ENCODE data around the gene HUS1B. TPM values are rescaled to one million over a fixed set of nuclear protein-coding genes. Genes with fewer than 3 reads are reported as not detected.
"Not testable (repeated sequence)": the region's sequence is repeated elsewhere in the genome, so short reads cannot be mapped to it uniquely, and the experiment has no call there.

Gene HUS1B
- total and polyA plus RNA-seq, 4 donors, result 0.31 to 3.0 (median 0.78) TPM

- H3K27me3 ChIP-seq (ENCODE audit: control insufficient read depth in 3 of 3, insufficient read depth in 3 of 3, low read length in 2 of 3), result no peaks in the 10 kb centered on the region
- ATAC-seq (ENCODE audit: insufficient read depth, low FRiP score) (no peak), DNase-seq (no peak)
- H3K4me3 ChIP-seq, result no peak overlapping the region
- no peak overlapping the region for H3K9ac ChIP-seq (ENCODE audit: insufficient read depth in 1 of 2, low read length in 2 of 2)
- H3K36me3 ChIP-seq (ENCODE audit: control insufficient read depth in 4 of 4, insufficient read depth in 4 of 4, low read length in 4 of 4), result peaks cover 0 to 3% (median 0%) of the 10 kb centered on the region in 4 donors
- H3K27ac ChIP-seq (ENCODE audit: low read depth in 1 of 2, low read length in 1 of 2), result no peak overlapping the region
- H3K4me1 ChIP-seq (ENCODE audit: control insufficient read depth in 5 of 5, insufficient read depth in 5 of 5, low read length in 5 of 5), result peaks cover 0 to 29% (median 4%) of the 10 kb centered on the region in 5 donors
- no peak for TF ChIP-seq CTCF (IDR thresholded peaks at IDR 0.05; ENCODE audit: control extremely low read depth, extremely low read depth)
- H3K9me3 ChIP-seq (ENCODE audit: control insufficient read depth in 4 of 4, insufficient read depth in 3 of 4, low read length in 3 of 4), result no peaks in the 10 kb centered on the region
Observed at GRCh38 chr6:674406-674805, 17.5 kb upstream of the HUS1B start.

GRCh38 chr6:667253-667927 is 10.5 kb upstream of the HUS1B start:
- Histone ChIP-seq H3K9me3 (ENCODE audit: control insufficient read depth in 4 of 4, insufficient read depth in 3 of 4, low read length in 3 of 4) (peaks cover 0 to 2% (median 0%) of the 10 kb centered on the region in 4 donors), H3K4me3 (no peak overlapping the region), H3K9ac (ENCODE audit: insufficient read depth in 1 of 2, low read length in 2 of 2) (no peak overlapping the region), H3K36me3 (ENCODE audit: control insufficient read depth in 4 of 4, insufficient read depth in 4 of 4, low read length in 4 of 4) (peaks cover 0 to 3% (median 0%) of the 10 kb centered on the region in 4 donors), H3K27me3 (ENCODE audit: control insufficient read depth in 3 of 3, insufficient read depth in 3 of 3, low read length in 2 of 3) (no peaks in the 10 kb centered on the region), H3K27ac (ENCODE audit: low read depth in 1 of 2, low read length in 1 of 2) (no peak overlapping the region), H3K4me1 (ENCODE audit: control insufficient read depth in 5 of 5, insufficient read depth in 5 of 5, low read length in 5 of 5) (no peaks in the 10 kb centered on the region)
- WGBS, 2 donors, result 93 to 96% methylated on average over 1 to 7 of the region's 7 CpGs
- no peak for DNase-seq
- no peak for TF ChIP-seq CTCF (IDR thresholded peaks at IDR 0.05; ENCODE audit: control extremely low read depth, extremely low read depth)
- ATAC-seq (ENCODE audit: insufficient read depth, low FRiP score), result no peak

- H3K9ac ChIP-seq (ENCODE audit: insufficient read depth in 1 of 2, low read length in 2 of 2), result no peak overlapping the region
- DNase-seq, result no peak
- ATAC-seq (ENCODE audit: insufficient read depth, low FRiP score), result no peak
- peaks cover 0 to 2% (median 0%) of the 10 kb centered on the region in 4 donors for H3K9me3 ChIP-seq (ENCODE audit: control insufficient read depth in 4 of 4, insufficient read depth in 3 of 4, low read length in 3 of 4)
- no peak overlapping the region for H3K4me3 ChIP-seq
- TF ChIP-seq CTCF (IDR thresholded peaks at IDR 0.05; ENCODE audit: control extremely low read depth, extremely low read depth), result no peak
- no peaks in the 10 kb centered on the region for H3K36me3 ChIP-seq (ENCODE audit: control insufficient read depth in 4 of 4, insufficient read depth in 4 of 4, low read length in 4 of 4)
- no peak overlapping the region for H3K27ac ChIP-seq (ENCODE audit: low read depth in 1 of 2, low read length in 1 of 2)
- 96 to 97% methylated on average over 5 of the region's 5 CpGs for WGBS, 2 donors
- H3K27me3 ChIP-seq (ENCODE audit: control insufficient read depth in 3 of 3, insufficient read depth in 3 of 3, low read length in 2 of 3), result no peaks in the 10 kb centered on the region
- peaks cover 0 to 4% (median 0%) of the 10 kb centered on the region in 5 donors for H3K4me1 ChIP-seq (ENCODE audit: control insufficient read depth in 5 of 5, insufficient read depth in 5 of 5, low read length in 5 of 5)
Observed at GRCh38 chr6:665403-666267, 8.7 kb upstream of the HUS1B start.

GRCh38 chr6:663788-664187 is 6.9 kb upstream of the HUS1B start:
- not testable (repeated sequence) for H3K9ac ChIP-seq (ENCODE audit: insufficient read depth in 1 of 2, low read length in 2 of 2); DNase-seq; H3K27me3 ChIP-seq (ENCODE audit: control insufficient read depth in 3 of 3, insufficient read depth in 3 of 3, low read length in 2 of 3); H3K4me1 ChIP-seq (ENCODE audit: control insufficient read depth in 5 of 5, insufficient read depth in 5 of 5, low read length in 5 of 5); ATAC-seq (ENCODE audit: insufficient read depth, low FRiP score); H3K36me3 ChIP-seq (ENCODE audit: control insufficient read depth in 4 of 4, insufficient read depth in 4 of 4, low read length in 4 of 4); H3K4me3 ChIP-seq; H3K27ac ChIP-seq (ENCODE audit: low read depth in 1 of 2, low read length in 1 of 2); H3K9me3 ChIP-seq (ENCODE audit: control insufficient read depth in 4 of 4, insufficient read depth in 3 of 4, low read length in 3 of 4)
- WGBS, 2 donors, result 56 to 64% methylated on average over 4 of the region's 4 CpGs

Data from lung (tissue), 12 donors.